CMK (cell line): ENCODE results near the gene SEMA7A.
"Not testable (repeated sequence)": the region's sequence is repeated elsewhere in the genome, so short reads cannot be mapped to it uniquely, and the experiment has no call there.

Source experiments
- DNase-seq: peaks from one replicate; pipeline ENCODE4 v3.0.0-alpha.2; 2010; ENCODE audit warnings: low read depth

Gene SEMA7A

GRCh38 chr15:74373056-74373650 is 60.6 kb downstream of the SEMA7A start:
- no peak for DNase-seq

DNA sequence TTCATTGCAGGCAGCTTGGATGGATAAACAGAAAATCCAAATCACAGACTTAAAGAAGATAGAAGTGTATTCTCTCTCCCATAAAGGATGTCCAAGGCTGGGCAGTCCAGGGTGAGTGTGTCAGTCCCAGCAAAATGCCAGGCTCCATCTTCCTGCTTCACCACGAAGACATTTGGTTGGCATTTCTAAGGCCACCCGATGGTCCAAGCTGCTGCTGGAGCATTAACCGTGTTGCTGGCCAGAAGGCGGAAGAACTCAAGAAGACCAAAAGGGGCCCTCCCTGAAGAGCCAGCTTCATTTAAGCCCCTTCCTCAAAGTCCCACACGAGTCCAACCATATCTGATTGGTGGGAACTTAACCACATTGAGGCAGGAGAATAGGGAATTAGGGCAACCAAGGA is 63.3 kb downstream of the SEMA7A start:
- no peak for DNase-seq

- DNase-seq, result no peak
Measured at GRCh38 chr15:74369756-74370155, 64.0 kb downstream of the SEMA7A start.

DNA sequence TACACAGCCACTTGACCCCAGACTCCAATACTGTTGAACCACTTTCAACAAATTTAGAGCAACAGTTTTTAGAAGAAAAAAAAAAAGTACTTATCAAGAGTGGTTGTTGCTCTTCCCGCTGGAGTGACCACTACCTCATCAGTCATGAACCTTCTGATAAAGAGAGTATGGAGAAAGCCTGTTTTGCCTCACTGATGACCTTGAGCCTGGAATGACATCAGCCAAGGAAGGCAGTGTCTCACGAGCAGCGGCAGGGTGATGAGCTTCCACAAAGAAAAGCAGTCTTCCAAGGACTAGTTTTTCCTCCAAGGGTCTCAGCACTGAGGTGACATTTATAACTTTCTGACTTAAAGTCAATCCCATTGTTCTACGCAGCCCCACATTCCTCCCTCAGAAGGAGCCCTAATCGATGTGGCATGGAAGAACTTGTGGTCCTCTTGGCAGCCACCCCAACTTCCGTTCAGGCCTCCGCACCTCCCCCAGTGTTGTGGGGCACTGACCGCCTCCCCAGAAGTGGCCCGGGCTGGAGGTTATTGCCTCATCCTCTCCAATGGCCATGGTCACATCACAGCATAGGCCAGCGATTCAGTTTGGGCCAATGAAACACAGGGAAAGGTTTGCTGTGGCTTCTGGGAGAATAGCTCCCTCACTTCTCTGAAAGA is 64.5 kb downstream of the SEMA7A start:
- DNase-seq, result no peak

GRCh38 chr15:74368121-74368520 is 65.6 kb downstream of the SEMA7A start:
- no peak for DNase-seq

- DNase-seq, result no peak
Measured at GRCh38 chr15:74367296-74367854, 66.4 kb downstream of the SEMA7A start, which contains the start of gene CYP11A1. Gene CYP11A1, minus strand, starts transcription at chr15:74367646. Its CDS starts 61 bp downstream, at chr15:74367585.

- DNase-seq, result no peak
Measured at GRCh38 chr15:74365598-74366445, 67.9 kb downstream of the SEMA7A start.

GRCh38 chr15:74364936-74365597 is 68.7 kb downstream of the SEMA7A start:
- DNase-seq, result no peak

DNA sequence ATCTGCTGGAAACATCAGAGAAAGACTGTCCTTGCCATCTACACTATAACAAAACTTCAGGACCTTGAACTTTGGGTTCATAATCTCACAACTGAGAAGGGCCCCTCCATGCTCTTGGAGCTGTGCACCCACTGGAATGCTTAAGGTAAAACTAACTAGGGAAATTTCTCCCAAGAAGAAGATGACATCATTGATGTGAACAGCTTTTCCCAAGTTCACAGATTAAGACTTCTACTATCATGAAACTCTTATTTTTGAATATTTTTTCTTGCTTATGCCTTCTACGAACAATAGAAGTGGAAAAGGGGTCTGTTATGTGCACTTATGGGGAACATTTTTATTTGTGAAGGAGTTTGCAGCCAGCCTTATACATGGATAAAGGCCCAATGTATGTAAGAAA is 71.3 kb downstream of the SEMA7A start:
- no peak for DNase-seq

- not testable (repeated sequence) for DNase-seq
Measured at GRCh38 chr15:74360855-74361254, 72.9 kb downstream of the SEMA7A start.

DNA sequence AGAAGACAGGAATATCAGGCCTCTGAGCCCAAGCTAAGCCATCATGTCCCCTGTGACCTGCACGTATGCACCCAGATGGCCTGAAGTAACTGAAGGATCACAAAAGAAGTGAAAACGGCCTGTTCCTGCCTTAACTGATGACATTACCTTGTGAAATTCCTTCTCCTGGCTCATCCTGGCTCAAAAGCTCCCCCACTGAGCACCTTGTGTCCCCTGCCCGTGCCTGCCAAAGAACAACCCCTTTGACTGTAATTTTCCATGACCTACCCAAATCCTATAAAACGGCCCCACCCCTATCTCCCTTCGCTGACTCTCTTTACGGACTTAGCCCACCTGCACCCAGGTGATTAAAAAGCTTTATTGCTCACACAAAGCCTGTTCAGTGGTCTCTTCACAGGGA is 74.4 kb downstream of the SEMA7A start:
- DNase-seq, result not testable (repeated sequence)
